ENCODE data around the gene PIP5K1B.

Gene PIP5K1B

DNA sequence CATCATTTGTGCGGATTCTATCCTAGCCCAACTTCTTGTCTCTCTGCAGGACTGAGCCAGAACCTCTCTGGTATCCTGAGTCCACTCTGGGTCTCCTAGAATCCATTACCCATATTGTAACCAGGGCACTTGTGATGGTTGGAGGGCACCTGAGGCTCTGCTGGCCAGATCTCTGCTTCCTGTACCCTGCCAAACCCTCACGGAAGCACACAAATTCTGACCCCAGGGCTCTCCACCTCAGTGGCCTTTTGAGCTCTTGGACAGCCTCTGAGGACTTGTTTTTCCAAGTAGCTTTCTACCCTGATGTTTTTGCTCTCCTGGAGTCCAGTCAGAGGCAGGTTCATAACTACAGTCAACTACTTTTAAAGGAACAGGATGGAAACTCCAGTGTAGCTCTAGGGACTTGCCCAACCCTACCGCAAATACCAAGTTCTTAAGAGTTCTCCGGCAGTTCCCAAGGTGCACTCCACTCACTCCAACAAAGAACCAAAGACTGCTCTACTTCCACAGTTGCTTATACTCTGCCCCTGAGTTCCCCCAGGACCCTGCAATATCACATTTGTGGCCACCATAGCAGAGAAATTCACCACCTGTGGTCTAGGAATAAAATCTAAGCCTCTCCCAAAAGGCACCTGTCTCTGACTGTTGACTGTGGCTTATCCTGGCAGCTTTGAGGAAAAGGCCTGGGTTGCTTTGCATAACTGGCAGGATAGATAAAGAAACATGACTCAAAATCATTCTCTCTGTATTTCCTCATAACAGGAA is 9.6 kb downstream of the PIP5K1B start:
- H3K9ac ChIP-seq (ENCODE audit: insufficient read length, low read depth) = no peak overlapping the region
- no peak overlapping the region for H3K4me3 ChIP-seq (ENCODE audit: insufficient read length, low read depth)
- H3K4me1 ChIP-seq (ENCODE audit: insufficient read depth, insufficient read length) = no peaks in the 10 kb centered on the region
- TF ChIP-seq SUZ12 (IDR thresholded peaks at IDR 0.05; ENCODE audit: extremely low read depth, insufficient read depth, insufficient read length) = no peak
- no peak for TF ChIP-seq YY1 (IDR thresholded peaks at IDR 0.05; ENCODE audit: insufficient read depth, insufficient read length)
- TF ChIP-seq ZNF274 (IDR thresholded peaks at IDR 0.05; ENCODE audit: low read depth, low read length) = no peak
- peaks cover 2% of the 10 kb centered on the region for H3K27me3 ChIP-seq (ENCODE audit: insufficient read depth, insufficient read length)
- no peak for DNase-seq (ENCODE audit: low read depth, low spot score)
- H3K36me3 ChIP-seq (ENCODE audit: insufficient read depth, insufficient read length, low read length) = no peaks in the 10 kb centered on the region
- H3K9me3 ChIP-seq (ENCODE audit: insufficient read depth, low read length) = no peaks in the 10 kb centered on the region

DNA sequence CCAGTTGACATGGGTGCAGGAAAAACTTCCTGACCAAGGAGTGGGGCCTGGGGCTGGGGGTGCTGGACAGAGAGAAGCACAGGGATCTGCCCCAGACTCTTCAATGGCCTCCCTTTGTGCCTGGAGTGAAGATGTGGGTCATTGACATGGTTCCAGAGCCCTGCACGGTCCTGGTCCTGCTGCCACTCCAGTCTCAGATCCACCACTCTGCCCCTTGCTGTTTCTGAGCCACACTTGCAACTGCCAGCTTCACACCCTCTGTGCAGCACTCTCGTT is 10.1 kb downstream of the PIP5K1B start:
- no peak for DNase-seq (ENCODE audit: low read depth, low spot score)
- H3K9ac ChIP-seq (ENCODE audit: insufficient read length, low read depth) = no peak overlapping the region
- peaks cover 2% of the 10 kb centered on the region for H3K27me3 ChIP-seq (ENCODE audit: insufficient read depth, insufficient read length)
- H3K4me1 ChIP-seq (ENCODE audit: insufficient read depth, insufficient read length) = no peaks in the 10 kb centered on the region
- no peaks in the 10 kb centered on the region for H3K36me3 ChIP-seq (ENCODE audit: insufficient read depth, insufficient read length, low read length)
- TF ChIP-seq ZNF274 (IDR thresholded peaks at IDR 0.05; ENCODE audit: low read depth, low read length) = no peak
- TF ChIP-seq YY1 (IDR thresholded peaks at IDR 0.05; ENCODE audit: insufficient read depth, insufficient read length) = no peak
- no peak for TF ChIP-seq SUZ12 (IDR thresholded peaks at IDR 0.05; ENCODE audit: extremely low read depth, insufficient read depth, insufficient read length)
- H3K9me3 ChIP-seq (ENCODE audit: insufficient read depth, low read length) = no peaks in the 10 kb centered on the region
- no peak overlapping the region for H3K4me3 ChIP-seq (ENCODE audit: insufficient read length, low read depth)

DNA sequence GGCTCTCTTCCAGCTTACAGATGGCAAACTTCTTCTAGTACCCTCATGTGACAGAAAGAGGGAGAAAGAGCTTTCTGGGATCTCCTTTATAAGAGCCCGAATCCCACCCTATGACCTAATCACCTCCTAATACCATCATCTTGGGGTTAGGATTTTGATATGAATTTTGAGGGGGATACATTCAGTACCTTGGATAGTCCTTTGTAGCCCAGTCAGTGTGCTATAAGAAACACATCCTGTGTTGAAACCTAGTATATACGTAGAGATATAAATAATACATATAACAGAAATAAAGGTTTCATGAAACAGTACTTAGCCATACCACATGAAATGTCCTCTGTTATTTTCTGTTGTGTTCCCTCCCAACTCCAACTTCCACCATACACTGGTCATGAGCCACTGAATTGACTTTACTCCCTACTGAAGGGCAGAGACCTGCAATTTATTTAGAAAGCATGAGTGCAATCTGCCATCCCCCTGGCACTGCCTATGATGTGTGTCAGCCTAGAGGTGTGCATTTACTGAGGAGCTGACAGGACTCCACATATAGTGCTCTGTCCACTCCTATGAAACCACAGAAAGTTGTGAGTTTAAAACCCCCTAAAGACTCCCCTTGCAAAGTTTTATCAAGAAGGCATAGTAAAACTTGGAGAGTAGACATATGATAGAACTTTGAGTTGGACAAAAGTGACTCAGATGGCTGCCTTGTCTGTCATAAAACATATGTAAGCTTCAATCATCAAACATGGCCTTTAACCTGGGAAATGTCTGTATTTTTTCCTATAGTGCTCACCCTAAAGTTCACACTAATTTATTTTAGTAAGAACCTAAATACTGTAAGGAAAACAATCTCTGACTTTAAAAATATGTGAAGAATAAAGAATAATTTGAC is 12.8 kb downstream of the PIP5K1B start:
- no peak overlapping the region for H3K9ac ChIP-seq (ENCODE audit: insufficient read length, low read depth)
- no peak for DNase-seq (ENCODE audit: low read depth, low spot score)
- H3K9me3 ChIP-seq (ENCODE audit: insufficient read depth, low read length) = no peaks in the 10 kb centered on the region
- no peaks in the 10 kb centered on the region for H3K4me1 ChIP-seq (ENCODE audit: insufficient read depth, insufficient read length)
- no peaks in the 10 kb centered on the region for H3K36me3 ChIP-seq (ENCODE audit: insufficient read depth, insufficient read length, low read length)
- peaks cover 2% of the 10 kb centered on the region for H3K27me3 ChIP-seq (ENCODE audit: insufficient read depth, insufficient read length)
- no peak overlapping the region for H3K4me3 ChIP-seq (ENCODE audit: insufficient read length, low read depth)
- TF ChIP-seq ZNF274 (IDR thresholded peaks at IDR 0.05; ENCODE audit: low read depth, low read length) (no peak), SUZ12 (IDR thresholded peaks at IDR 0.05; ENCODE audit: extremely low read depth, insufficient read depth, insufficient read length) (no peak), YY1 (IDR thresholded peaks at IDR 0.05; ENCODE audit: insufficient read depth, insufficient read length) (no peak)

DNA sequence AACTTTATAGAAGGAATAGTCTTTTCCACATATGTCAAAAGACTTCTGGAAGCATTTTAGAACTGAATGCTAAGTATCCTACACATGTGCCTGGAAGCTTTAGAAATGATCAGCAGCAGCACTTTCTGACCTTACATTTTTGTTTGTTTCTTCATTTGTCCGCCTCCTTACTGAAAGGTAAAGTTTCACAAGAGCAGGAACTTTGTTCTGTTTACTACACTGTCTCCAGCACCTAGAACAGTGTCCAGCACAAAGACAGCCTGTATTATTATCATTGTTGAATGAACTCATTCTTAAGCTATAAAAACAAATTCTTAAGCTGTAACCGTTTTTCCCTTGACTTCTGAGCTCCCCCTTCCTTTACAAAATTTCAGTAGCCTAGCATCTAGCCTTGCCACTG is 14.8 kb downstream of the PIP5K1B start:
- Histone ChIP-seq H3K9me3 (ENCODE audit: insufficient read depth, low read length) (no peaks in the 10 kb centered on the region), H3K9ac (ENCODE audit: insufficient read length, low read depth) (no peak overlapping the region), H3K4me1 (ENCODE audit: insufficient read depth, insufficient read length) (no peaks in the 10 kb centered on the region), H3K36me3 (ENCODE audit: insufficient read depth, insufficient read length, low read length) (no peaks in the 10 kb centered on the region), H3K27me3 (ENCODE audit: insufficient read depth, insufficient read length) (no peaks in the 10 kb centered on the region), H3K4me3 (ENCODE audit: insufficient read length, low read depth) (no peak overlapping the region)
- no peak for DNase-seq (ENCODE audit: low read depth, low spot score)
- no peak for TF ChIP-seq ZNF274 (IDR thresholded peaks at IDR 0.05; ENCODE audit: low read depth, low read length)
- TF ChIP-seq YY1 (IDR thresholded peaks at IDR 0.05; ENCODE audit: insufficient read depth, insufficient read length) = no peak
- no peak for TF ChIP-seq SUZ12 (IDR thresholded peaks at IDR 0.05; ENCODE audit: extremely low read depth, insufficient read depth, insufficient read length)

DNA sequence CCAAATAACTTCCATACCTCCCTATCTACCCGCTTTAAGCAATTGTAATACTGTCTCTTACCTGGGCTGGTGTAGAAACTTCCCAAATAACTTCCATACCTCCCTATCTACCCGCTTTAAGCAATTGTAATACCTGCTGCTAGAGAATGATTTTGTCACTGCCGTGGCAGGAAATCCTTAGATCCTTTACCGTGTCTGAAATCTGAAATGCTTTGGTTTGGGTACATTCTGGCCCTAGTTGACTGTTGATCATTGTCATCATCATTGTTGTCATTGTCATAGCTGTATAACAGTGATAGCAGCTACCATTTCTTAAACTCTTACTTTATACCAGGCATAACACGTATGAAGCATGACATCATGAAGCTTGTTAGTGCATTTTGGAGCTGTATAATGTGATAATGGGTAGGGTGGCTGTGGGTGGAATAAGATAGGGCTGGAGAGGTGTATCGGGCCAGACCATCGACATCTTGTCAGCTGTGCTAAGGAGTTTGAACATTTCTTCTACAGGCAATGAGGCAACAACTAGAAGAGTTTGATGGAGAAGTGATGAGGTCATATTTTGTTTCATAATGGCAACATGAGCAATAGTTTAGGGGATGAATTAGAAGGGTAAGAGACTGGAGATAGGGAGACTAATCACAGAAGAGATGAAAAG is 15.7 kb downstream of the PIP5K1B start:
- no peaks in the 10 kb centered on the region for H3K9me3 ChIP-seq (ENCODE audit: insufficient read depth, low read length)
- no peak for DNase-seq (ENCODE audit: low read depth, low spot score)
- H3K27me3 ChIP-seq (ENCODE audit: insufficient read depth, insufficient read length) = no peaks in the 10 kb centered on the region
- no peak overlapping the region for H3K4me3 ChIP-seq (ENCODE audit: insufficient read length, low read depth)
- no peaks in the 10 kb centered on the region for H3K36me3 ChIP-seq (ENCODE audit: insufficient read depth, insufficient read length, low read length)
- no peaks in the 10 kb centered on the region for H3K4me1 ChIP-seq (ENCODE audit: insufficient read depth, insufficient read length)
- H3K9ac ChIP-seq (ENCODE audit: insufficient read length, low read depth) = no peak overlapping the region
- TF ChIP-seq ZNF274 (IDR thresholded peaks at IDR 0.05; ENCODE audit: low read depth, low read length) (no peak), SUZ12 (IDR thresholded peaks at IDR 0.05; ENCODE audit: extremely low read depth, insufficient read depth, insufficient read length) (no peak), YY1 (IDR thresholded peaks at IDR 0.05; ENCODE audit: insufficient read depth, insufficient read length) (no peak)

DNA sequence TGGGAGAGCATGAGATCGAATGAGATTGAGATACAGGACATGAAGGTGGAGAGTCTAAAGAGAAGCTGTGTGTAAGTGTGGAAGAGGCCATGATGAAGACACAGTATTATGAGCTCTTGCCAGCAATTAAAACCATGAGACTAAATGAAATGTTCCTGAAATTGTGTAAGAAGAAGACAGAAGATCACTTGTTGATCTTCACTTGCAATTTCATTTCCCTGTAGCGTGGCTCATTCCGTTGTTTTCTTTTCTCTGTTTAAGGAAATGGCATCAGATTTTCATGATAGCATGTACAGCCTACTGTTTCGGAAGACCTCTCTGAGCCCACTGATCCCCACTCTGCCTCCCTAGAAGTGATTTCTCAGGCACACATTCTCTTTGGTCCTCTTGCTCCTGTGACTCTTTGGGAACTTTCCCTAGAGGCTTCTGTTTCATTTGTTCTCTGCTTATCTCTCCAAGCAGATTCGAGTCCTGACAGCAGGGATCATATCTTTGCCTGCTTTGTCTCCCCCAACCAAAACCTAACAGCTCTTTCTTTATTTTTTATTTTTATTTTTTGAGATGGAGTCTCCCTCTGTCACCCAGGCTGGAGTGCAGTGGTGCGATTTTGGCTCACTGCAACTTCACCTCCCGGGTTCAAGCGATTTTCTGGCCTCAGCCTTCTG is 16.8 kb downstream of the PIP5K1B start:
- H3K4me1 ChIP-seq (ENCODE audit: insufficient read depth, insufficient read length) = no peaks in the 10 kb centered on the region
- H3K27me3 ChIP-seq (ENCODE audit: insufficient read depth, insufficient read length) = no peaks in the 10 kb centered on the region
- H3K9ac ChIP-seq (ENCODE audit: insufficient read length, low read depth) = no peak overlapping the region
- TF ChIP-seq YY1 (IDR thresholded peaks at IDR 0.05; ENCODE audit: insufficient read depth, insufficient read length) (no peak), SUZ12 (IDR thresholded peaks at IDR 0.05; ENCODE audit: extremely low read depth, insufficient read depth, insufficient read length) (no peak), ZNF274 (IDR thresholded peaks at IDR 0.05; ENCODE audit: low read depth, low read length) (no peak)
- H3K36me3 ChIP-seq (ENCODE audit: insufficient read depth, insufficient read length, low read length) = no peaks in the 10 kb centered on the region
- no peak for DNase-seq (ENCODE audit: low read depth, low spot score)
- no peak overlapping the region for H3K4me3 ChIP-seq (ENCODE audit: insufficient read length, low read depth)
- no peaks in the 10 kb centered on the region for H3K9me3 ChIP-seq (ENCODE audit: insufficient read depth, low read length)

All from NT2/D1 (cell line).